Measurements from ENCODE around the gene KLF16. TPM values are rescaled to one million over a fixed set of nuclear protein-coding genes. Genes with fewer than 3 reads are reported as not detected.
A peak's percentile ranks its signal among the peaks of the same experiment; 100 is the strongest.

The KLF16 gene
- total RNA-seq, 1 donor from 2014 or later = 52.4 TPM

- Mint-ChIP-seq H3K27ac (ENCODE audit: unreplicated experiment) (peak overlapping the region; percentile 77), H3K36me3 (ENCODE audit: low read depth, unreplicated experiment) (no peaks in the 10 kb centered on the region), H3K9me3 (ENCODE audit: unreplicated experiment) (no peaks in the 10 kb centered on the region), H3K4me1 (ENCODE audit: low read depth, unreplicated experiment) (peaks cover 7% of the 10 kb centered on the region), H3K4me3 (ENCODE audit: unreplicated experiment) (peak overlapping the region; percentile 97), H3K27me3 (ENCODE audit: low read depth, unreplicated experiment) (no peaks in the 10 kb centered on the region)
- no peaks in the 10 kb centered on the region for H3K9me3 ChIP-seq (ENCODE audit: insufficient read depth, low read depth, low read length)
- H2AFZ ChIP-seq (ENCODE audit: low read depth, low read length) = no peak overlapping the region
- H4K20me1 ChIP-seq (ENCODE audit: insufficient read depth, low read length) = peaks cover 30% of the 10 kb centered on the region
- H3K9ac ChIP-seq (ENCODE audit: low read length) = peak overlapping the region; percentile 93
- TF ChIP-seq CTCF (IDR thresholded peaks at IDR 0.05; ENCODE audit: insufficient read depth, low read depth, low read length) (no peak), EZH2 (IDR thresholded peaks at IDR 0.05; ENCODE audit: insufficient read depth, low read length) (no peak)
- H3K4me3 ChIP-seq (ENCODE audit: insufficient read depth, low read depth, low read length) = peak overlapping the region; percentile 90
- no peaks in the 10 kb centered on the region for H3K36me3 ChIP-seq (ENCODE audit: insufficient read depth, low read length)
- no peak for DNase-seq (ENCODE audit: low read depth)
- peaks cover 25% of the 10 kb centered on the region for H3K4me1 ChIP-seq (ENCODE audit: insufficient read depth, low read length)
- H3K4me2 ChIP-seq (ENCODE audit: low read length) = peak overlapping the region; percentile 90
- FAIRE-seq = no peak
- H3K27me3 ChIP-seq (ENCODE audit: insufficient read depth, low read length) = no peaks in the 10 kb centered on the region
- H3K27ac ChIP-seq (ENCODE audit: low read depth, low read length) = no peak overlapping the region
- peaks cover 61% of the 10 kb centered on the region for H3K79me2 ChIP-seq (ENCODE audit: insufficient read depth, low read length)
Measured at GRCh38 chr19:1874554-1875185, 11.3 kb upstream of the KLF16 start.

- Histone ChIP-seq H2AFZ (ENCODE audit: low read depth, low read length) (no peak overlapping the region), H3K4me3 (ENCODE audit: insufficient read depth, low read depth, low read length) (peak overlapping the region; percentile 29), H3K9ac (ENCODE audit: low read length) (peak overlapping the region; percentile 44), H3K4me1 (ENCODE audit: insufficient read depth, low read length) (peaks cover 25% of the 10 kb centered on the region), H3K9me3 (ENCODE audit: insufficient read depth, low read depth, low read length) (no peaks in the 10 kb centered on the region), H3K36me3 (ENCODE audit: insufficient read depth, low read length) (no peaks in the 10 kb centered on the region), H3K27me3 (ENCODE audit: insufficient read depth, low read length) (no peaks in the 10 kb centered on the region), H3K79me2 (ENCODE audit: insufficient read depth, low read length) (peaks cover 61% of the 10 kb centered on the region), H3K4me2 (ENCODE audit: low read length) (peak overlapping the region; percentile 90), H4K20me1 (ENCODE audit: insufficient read depth, low read length) (peaks cover 30% of the 10 kb centered on the region), H3K27ac (ENCODE audit: low read depth, low read length) (peak overlapping the region; percentile 23)
- TF ChIP-seq CTCF (IDR thresholded peaks at IDR 0.05; ENCODE audit: insufficient read depth, low read depth, low read length) (no peak), EZH2 (IDR thresholded peaks at IDR 0.05; ENCODE audit: insufficient read depth, low read length) (no peak)
- FAIRE-seq = no peak
- Mint-ChIP-seq H3K4me3 (ENCODE audit: unreplicated experiment) (peak overlapping the region; percentile 97), H3K9me3 (ENCODE audit: unreplicated experiment) (no peaks in the 10 kb centered on the region), H3K27ac (ENCODE audit: unreplicated experiment) (no peak overlapping the region), H3K4me1 (ENCODE audit: low read depth, unreplicated experiment) (peaks cover 7% of the 10 kb centered on the region), H3K36me3 (ENCODE audit: low read depth, unreplicated experiment) (no peaks in the 10 kb centered on the region), H3K27me3 (ENCODE audit: low read depth, unreplicated experiment) (no peaks in the 10 kb centered on the region)
- no peak for DNase-seq (ENCODE audit: low read depth)
Measured at GRCh38 chr19:1873524-1874473, 10.4 kb upstream of the KLF16 start.
